K562 (cell line): ENCODE results near the gene WDR91. TPM values are rescaled to one million over a fixed set of nuclear protein-coding genes. Genes with fewer than 3 reads are reported as not detected.

ENCODE experiments used
- CHD1 ChIP-seq: fragments of 200-600 bp; sonication (generic); IDR thresholded peaks from one replicate; pipeline ENCODE4 v1.6.1; 2012; ENCODE audit warnings: mild to moderate bottlenecking, moderate library complexity, low read length, inconsistent platforms
- ELF1 ChIP-seq: fragments of 200-800 bp; sonication (Bioruptor generic); IDR thresholded peaks from 2 replicates; pipeline ENCODE4 v1.6.1; 2016; ENCODE audit warnings: missing genetic modification characterization, missing compliant biosample characterization
- KAT7 ChIP-seq: sonication (generic); formaldehyde crosslinking; IDR thresholded peaks from 2 replicates; pipeline ENCODE4 v1.8.0; 2022; ENCODE audit warnings: missing genetic modification reagents, mild to moderate bottlenecking, borderline replicate concordance
- RCOR1 ChIP-seq, 2 experiments: IDR thresholded peaks; 2 replicates each; pipeline ENCODE4 v1.6.1; 2012; ENCODE audit warnings: low read depth in 2 of 2, low read length in 2 of 2, borderline replicate concordance in 1 of 2, improper control_type of control experiment in 1 of 2
- RFX7 ChIP-seq: fragments of 250-450 bp; sonication (Bioruptor Pico); IDR thresholded peaks from 2 replicates; pipeline ENCODE4 v1.5.1; 2021; ENCODE audit warnings: mild to moderate bottlenecking
- SNRNP70 ChIP-seq: fragments of 200-400 bp; formaldehyde crosslinking; optimal IDR thresholded peaks from 2 replicates; pipeline ENCODE3; 2017; ENCODE audit warnings: low read depth, low read length
- TRIM24 ChIP-seq, 2 experiments: fragments of 450-650 bp; IDR thresholded peaks; 2 replicates each; pipeline ENCODE4 v1.6.1; 2016
- ZNF174 ChIP-seq: fragments of 250-450 bp; sonication (Bioruptor Pico); IDR thresholded peaks from 2 replicates; pipeline ENCODE4 v1.4.0; 2020; ENCODE audit warnings: mild to moderate bottlenecking
- ZNF197 ChIP-seq: fragments of 200-800 bp; sonication (Bioruptor generic); IDR thresholded peaks from 2 replicates; pipeline ENCODE4 v1.6.1; 2016; ENCODE audit warnings: low read depth, missing genetic modification characterization, missing compliant biosample characterization
- ZNF311 ChIP-seq: fragments of 250-450 bp; sonication (Bioruptor Pico); IDR thresholded peaks from 2 replicates; pipeline ENCODE4 v1.4.0; 2020; ENCODE audit warnings: mild to moderate bottlenecking, moderate library complexity
- ZNF507 ChIP-seq: conservative IDR thresholded peaks from 2 replicates; pipeline ENCODE4 v1.6.1; 2017; ENCODE audit warnings: missing genetic modification characterization, missing compliant biosample characterization
- ZNF561 ChIP-seq: fragments of 450-650 bp; formaldehyde crosslinking; conservative IDR thresholded peaks from 2 replicates; pipeline ENCODE4 v1.4.0; 2020; ENCODE audit warnings: mild to moderate bottlenecking, moderate library complexity
- ZNF780A ChIP-seq: fragments of 250-450 bp; sonication (Bioruptor Pico); IDR thresholded peaks from 2 replicates; pipeline ENCODE4 v1.5.0; 2021; ENCODE audit warnings: mild to moderate bottlenecking
- polyA plus RNA-seq, 8 experiments: library from polyadenylated mRNA; depleted of rRNA in 4 of 8; stranded (reverse) in 5 of 8; unstranded in 3 of 8; fragments of >200 nt; fragmentation: Nextera tagmentation in 2 of 8; fragmentation: Illumina TruSeq in 1 of 8; extraction: Ambion mirVana in 2 of 8; extraction: Trizol in 1 of 8; gene quantifications; 2 replicates each; pipeline versions ENCODE4 v1.2.1 to v1.2.3, GENCODE V29; 2011 to 2014; ENCODE audit warnings: inconsistent platforms in 1 of 8, missing spikeins in 1 of 8
- total RNA-seq, 7 experiments: library from RNA; depleted of rRNA in 6 of 7; stranded (reverse); fragments of >200 nt in 6 of 7; fragmentation: Illumina TruSeq in 2 of 7; extraction: Trizol in 2 of 7; gene quantifications; 2 replicates each; pipeline versions ENCODE4 v1.2.1 to v1.2.3, GENCODE V29; 2011 to 2021; ENCODE audit warnings: low replicate concordance in 1 of 7
- TF ChIP-seq, protein P1 (sequence below): fragments of 250-450 bp; sonication (Bioruptor Pico); IDR thresholded peaks from 2 replicates; pipeline ENCODE4 v1.6.1; 2021; ENCODE audit warnings: mild to moderate bottlenecking
- TF ChIP-seq, protein P2 (sequence below): sonication (generic); formaldehyde crosslinking; IDR thresholded peaks from 2 replicates; pipeline ENCODE4 v1.8.1; 2023; ENCODE audit warnings: mild to moderate bottlenecking, missing genetic modification reagents
- TF ChIP-seq, protein P3 (sequence below): fragments of 250-450 bp; sonication (Bioruptor Pico); IDR thresholded peaks from 2 replicates; pipeline ENCODE4 v1.5.0; 2020; ENCODE audit warnings: mild to moderate bottlenecking
- TF ChIP-seq, protein P4 (sequence below): fragments of 450-650 bp; IDR thresholded peaks from 2 replicates; pipeline ENCODE4 v1.6.1; 2018; ENCODE audit warnings: mild to moderate bottlenecking, low read depth; ENCODE audit not compliant: partially characterized antibody
- TF ChIP-seq, protein P5 (sequence below): IDR thresholded peaks from 2 replicates; pipeline ENCODE4 v1.6.1; 2014; ENCODE audit warnings: antibody characterized with exemption
- TF ChIP-seq, protein P6 (sequence below): fragments of 450-650 bp; IDR thresholded peaks from 2 replicates; pipeline ENCODE4 v1.7.0; 2016; ENCODE audit warnings: borderline replicate concordance

The WDR91 gene
- total and polyA plus RNA-seq, 9 of the 15 experiments (the other 6 are each of a cell fraction or from before 2014, with no cell fraction given) = 1.9 to 18.2 (median 9.8) TPM

DNA sequence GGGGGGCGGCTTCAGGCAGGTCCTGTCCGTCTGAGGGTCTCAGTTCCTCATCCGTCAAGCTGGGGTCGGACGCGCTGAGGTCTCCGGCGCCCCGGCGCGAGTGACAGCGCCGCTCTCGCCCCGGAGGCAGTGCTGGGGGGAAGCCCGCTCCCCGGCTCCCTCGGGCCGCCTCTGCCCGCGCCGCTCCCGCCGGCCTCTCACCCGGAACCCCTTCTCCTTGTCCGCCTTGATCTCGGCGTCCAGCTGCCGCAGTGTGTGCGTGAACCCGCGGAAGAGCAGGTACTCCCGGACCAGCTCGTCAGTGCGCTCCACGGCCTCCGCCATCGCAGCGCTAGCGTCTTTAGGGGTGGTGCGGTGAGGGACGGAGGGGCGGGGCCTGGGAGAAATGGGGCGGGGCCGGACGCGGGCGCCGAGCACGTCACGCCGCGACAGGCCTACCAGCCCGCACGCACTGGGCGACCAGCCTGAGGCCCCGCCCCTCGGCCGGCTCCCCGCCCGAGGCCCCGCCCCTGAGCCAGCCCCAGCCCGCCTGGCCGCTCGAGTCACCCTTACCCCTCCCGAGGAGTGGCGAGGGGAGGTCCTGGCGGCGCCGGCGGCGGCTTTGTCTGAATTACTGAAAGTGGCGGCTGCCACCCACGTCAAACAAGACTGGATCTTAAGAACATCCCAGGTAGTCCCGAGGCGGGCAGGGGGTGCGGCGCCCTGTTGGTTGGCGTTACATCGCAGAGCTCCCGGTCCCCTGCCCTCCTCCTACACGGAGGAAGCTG is at the start of gene WDR91 (continued):
- TF ChIP-seq KAT7 (CRISPR knock-in tag) (peak; percentile 71; the same call in 1 of the 2 replicates), RCOR1 (IDR thresholded peaks at IDR 0.05; ENCODE audit: borderline replicate concordance in 1 of 2, low read depth in 2 of 2, low read length in 2 of 2) (peak in 1 of 2 experiments; percentile 13; a peak in 1 of 4 replicates), SNRNP70 (no peak), ZNF311 (no peak), ZNF561 (CRISPR knock-in tag) (no peak), CHD1 (no peak), ZNF780A (no peak), RFX7 (CRISPR knock-in tag) (no peak), TRIM24 (IDR thresholded peaks at IDR 0.05) (no peak), ZNF197 (CRISPR knock-in tag) (no peak), ZNF507 (tag) (no peak), ELF1 (no peak), ZNF174 (CRISPR knock-in tag) (no peak)
- TF ChIP-seq, protein P1, sequence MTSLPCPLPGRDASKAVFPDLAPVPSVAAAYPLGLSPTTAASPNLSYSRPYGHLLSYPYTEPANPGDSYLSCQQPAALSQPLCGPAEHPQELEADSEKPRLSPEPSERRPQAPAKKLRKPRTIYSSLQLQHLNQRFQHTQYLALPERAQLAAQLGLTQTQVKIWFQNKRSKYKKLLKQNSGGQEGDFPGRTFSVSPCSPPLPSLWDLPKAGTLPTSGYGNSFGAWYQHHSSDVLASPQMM (CRISPR knock-in tag) = no peak
- TF ChIP-seq, protein P2, sequence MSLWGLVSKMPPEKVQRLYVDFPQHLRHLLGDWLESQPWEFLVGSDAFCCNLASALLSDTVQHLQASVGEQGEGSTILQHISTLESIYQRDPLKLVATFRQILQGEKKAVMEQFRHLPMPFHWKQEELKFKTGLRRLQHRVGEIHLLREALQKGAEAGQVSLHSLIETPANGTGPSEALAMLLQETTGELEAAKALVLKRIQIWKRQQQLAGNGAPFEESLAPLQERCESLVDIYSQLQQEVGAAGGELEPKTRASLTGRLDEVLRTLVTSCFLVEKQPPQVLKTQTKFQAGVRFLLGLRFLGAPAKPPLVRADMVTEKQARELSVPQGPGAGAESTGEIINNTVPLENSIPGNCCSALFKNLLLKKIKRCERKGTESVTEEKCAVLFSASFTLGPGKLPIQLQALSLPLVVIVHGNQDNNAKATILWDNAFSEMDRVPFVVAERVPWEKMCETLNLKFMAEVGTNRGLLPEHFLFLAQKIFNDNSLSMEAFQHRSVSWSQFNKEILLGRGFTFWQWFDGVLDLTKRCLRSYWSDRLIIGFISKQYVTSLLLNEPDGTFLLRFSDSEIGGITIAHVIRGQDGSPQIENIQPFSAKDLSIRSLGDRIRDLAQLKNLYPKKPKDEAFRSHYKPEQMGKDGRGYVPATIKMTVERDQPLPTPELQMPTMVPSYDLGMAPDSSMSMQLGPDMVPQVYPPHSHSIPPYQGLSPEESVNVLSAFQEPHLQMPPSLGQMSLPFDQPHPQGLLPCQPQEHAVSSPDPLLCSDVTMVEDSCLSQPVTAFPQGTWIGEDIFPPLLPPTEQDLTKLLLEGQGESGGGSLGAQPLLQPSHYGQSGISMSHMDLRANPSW (CRISPR knock-in tag) = no peak
- TF ChIP-seq, protein P3, sequence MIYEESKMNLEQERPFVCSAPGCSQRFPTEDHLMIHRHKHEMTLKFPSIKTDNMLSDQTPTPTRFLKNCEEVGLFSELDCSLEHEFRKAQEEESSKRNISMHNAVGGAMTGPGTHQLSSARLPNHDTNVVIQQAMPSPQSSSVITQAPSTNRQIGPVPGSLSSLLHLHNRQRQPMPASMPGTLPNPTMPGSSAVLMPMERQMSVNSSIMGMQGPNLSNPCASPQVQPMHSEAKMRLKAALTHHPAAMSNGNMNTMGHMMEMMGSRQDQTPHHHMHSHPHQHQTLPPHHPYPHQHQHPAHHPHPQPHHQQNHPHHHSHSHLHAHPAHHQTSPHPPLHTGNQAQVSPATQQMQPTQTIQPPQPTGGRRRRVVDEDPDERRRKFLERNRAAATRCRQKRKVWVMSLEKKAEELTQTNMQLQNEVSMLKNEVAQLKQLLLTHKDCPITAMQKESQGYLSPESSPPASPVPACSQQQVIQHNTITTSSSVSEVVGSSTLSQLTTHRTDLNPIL = no peak
- TF ChIP-seq, protein P4, sequence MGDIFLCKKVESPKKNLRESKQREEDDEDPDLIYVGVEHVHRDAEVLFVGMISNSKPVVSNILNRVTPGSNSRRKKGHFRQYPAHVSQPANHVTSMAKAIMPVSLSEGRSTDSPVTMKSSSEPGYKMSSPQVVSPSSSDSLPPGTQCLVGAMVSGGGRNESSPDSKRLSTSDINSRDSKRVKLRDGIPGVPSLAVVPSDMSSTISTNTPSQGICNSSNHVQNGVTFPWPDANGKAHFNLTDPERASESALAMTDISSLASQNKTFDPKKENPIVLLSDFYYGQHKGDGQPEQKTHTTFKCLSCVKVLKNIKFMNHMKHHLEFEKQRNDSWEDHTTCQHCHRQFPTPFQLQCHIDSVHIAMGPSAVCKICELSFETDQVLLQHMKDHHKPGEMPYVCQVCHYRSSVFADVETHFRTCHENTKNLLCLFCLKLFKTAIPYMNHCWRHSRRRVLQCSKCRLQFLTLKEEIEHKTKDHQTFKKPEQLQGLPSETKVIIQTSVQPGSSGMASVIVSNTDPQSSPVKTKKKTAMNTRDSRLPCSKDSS = no peak
- TF ChIP-seq, protein P5, sequence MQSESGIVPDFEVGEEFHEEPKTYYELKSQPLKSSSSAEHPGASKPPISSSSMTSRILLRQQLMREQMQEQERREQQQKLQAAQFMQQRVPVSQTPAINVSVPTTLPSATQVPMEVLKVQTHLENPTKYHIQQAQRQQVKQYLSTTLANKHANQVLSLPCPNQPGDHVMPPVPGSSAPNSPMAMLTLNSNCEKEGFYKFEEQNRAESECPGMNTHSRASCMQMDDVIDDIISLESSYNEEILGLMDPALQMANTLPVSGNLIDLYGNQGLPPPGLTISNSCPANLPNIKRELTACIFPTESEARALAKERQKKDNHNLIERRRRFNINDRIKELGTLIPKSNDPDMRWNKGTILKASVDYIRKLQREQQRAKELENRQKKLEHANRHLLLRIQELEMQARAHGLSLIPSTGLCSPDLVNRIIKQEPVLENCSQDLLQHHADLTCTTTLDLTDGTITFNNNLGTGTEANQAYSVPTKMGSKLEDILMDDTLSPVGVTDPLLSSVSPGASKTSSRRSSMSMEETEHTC = no peak
- TF ChIP-seq, protein P6, sequence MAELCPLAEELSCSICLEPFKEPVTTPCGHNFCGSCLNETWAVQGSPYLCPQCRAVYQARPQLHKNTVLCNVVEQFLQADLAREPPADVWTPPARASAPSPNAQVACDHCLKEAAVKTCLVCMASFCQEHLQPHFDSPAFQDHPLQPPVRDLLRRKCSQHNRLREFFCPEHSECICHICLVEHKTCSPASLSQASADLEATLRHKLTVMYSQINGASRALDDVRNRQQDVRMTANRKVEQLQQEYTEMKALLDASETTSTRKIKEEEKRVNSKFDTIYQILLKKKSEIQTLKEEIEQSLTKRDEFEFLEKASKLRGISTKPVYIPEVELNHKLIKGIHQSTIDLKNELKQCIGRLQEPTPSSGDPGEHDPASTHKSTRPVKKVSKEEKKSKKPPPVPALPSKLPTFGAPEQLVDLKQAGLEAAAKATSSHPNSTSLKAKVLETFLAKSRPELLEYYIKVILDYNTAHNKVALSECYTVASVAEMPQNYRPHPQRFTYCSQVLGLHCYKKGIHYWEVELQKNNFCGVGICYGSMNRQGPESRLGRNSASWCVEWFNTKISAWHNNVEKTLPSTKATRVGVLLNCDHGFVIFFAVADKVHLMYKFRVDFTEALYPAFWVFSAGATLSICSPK = no peak
